Epithelial cell of alveolus of lung (primary cell): ENCODE data around the gene FUT7. TPM values are rescaled to one million over a fixed set of nuclear protein-coding genes. Genes with fewer than 3 reads are reported as not detected.

Experiments used
- total RNA-seq: library from RNA; depleted of rRNA; stranded (reverse); fragments of >200 nt; gene quantifications from 2 replicates; pipeline ENCODE4 v1.2.1, GENCODE V29; 2015

FUT7 gene
- not detected in 2 replicates for total RNA-seq

GRCh38 chr9:137031904-137032640 is at the start of gene FUT7:
Gene FUT7, minus strand, starts transcription at chr9:137032088. Its CDS starts 97 bp downstream, at chr9:137031991.

GRCh38 chr9:137077010-137077747 is 45.3 kb upstream of the FUT7 start, which contains the start of gene UAP1L1:
Gene UAP1L1, plus strand, starts transcription at chr9:137077517. Its CDS starts 16 bp downstream, at chr9:137077533.

GRCh38 chr9:137070201-137070905 is 38.5 kb upstream of the FUT7 start, which contains the start of gene SAPCD2:
Gene SAPCD2, minus strand, starts transcription at chr9:137070557. Its CDS starts 97 bp downstream, at chr9:137070460.

GRCh38 chr9:137053944-137054931 is 22.4 kb upstream of the FUT7 start, which contains the start of gene ENTPD2:
Gene ENTPD2, minus strand, starts transcription at chr9:137054061. Its CDS starts 64 bp downstream, at chr9:137053997.

GRCh38 chr9:137046088-137046787 is 14.3 kb upstream of the FUT7 start, which contains the start of gene NPDC1:
Gene NPDC1, minus strand, starts transcription at chr9:137046177. Its CDS starts 188 bp downstream, at chr9:137045989.

GRCh38 chr9:137027369-137028262 is 4.3 kb downstream of the FUT7 start, which contains the start of gene ABCA2:
Gene ABCA2, minus strand, starts transcription at chr9:137028237. Its CDS starts 97 bp downstream, at chr9:137028140.

GRCh38 chr9:136996361-136997292 is 35.3 kb downstream of the FUT7 start, which contains the start of gene CLIC3:
Gene CLIC3, minus strand, starts transcription at chr9:136996568. Its CDS starts 25 bp downstream, at chr9:136996543.

GRCh38 chr9:136991993-136992818 is 39.7 kb downstream of the FUT7 start, which contains the start of gene PAXX:
Gene PAXX, plus strand, starts transcription at chr9:136992422. Its CDS starts 22 bp downstream, at chr9:136992444.

GRCh38 chr9:136982232-136983051 is 49.4 kb downstream of the FUT7 start, which contains the start of gene LCNL1:
Gene LCNL1, plus strand, starts transcription at chr9:136982993. Its CDS starts 594 bp downstream, at chr9:136983587.

Other genes starting within 250 kb of the FUT7 start
- gene TMEM141, start 240.7 kb downstream of the FUT7 start, total RNA-seq, result 57.3 and 94.1 TPM in 2 replicates
- 1.1 TPM in 1 of 2 replicates, not detected in the other for gene CCDC183, start 235.8 kb downstream of the FUT7 start, total RNA-seq
- gene RABL6, start 224.1 kb downstream of the FUT7 start, total RNA-seq, result 57.3 and 90.6 TPM in 2 replicates
- 0.52 and 0.88 TPM in 2 replicates for gene AJM1, start 189.6 kb downstream of the FUT7 start, total RNA-seq
- gene PHPT1, start 182.7 kb downstream of the FUT7 start, total RNA-seq, result 101 and 129 TPM in 2 replicates
- 0.91 and 2.2 TPM in 2 replicates for gene MAMDC4, start 179.7 kb downstream of the FUT7 start, total RNA-seq
- gene EDF1, start 165.8 kb downstream of the FUT7 start, total RNA-seq, result 305 and 403 TPM in 2 replicates
- 8.5 and 11.9 TPM in 2 replicates for gene TRAF2, start 145.6 kb downstream of the FUT7 start, total RNA-seq
- 127 and 134 TPM in 2 replicates for gene FBXW5, start 87.3 kb downstream of the FUT7 start, total RNA-seq
- gene C8G, start 86.8 kb downstream of the FUT7 start, total RNA-seq, result not detected in 2 replicates
- not detected in 2 replicates for gene LCN12, start 79.8 kb downstream of the FUT7 start, total RNA-seq
- gene PTGDS, start 54.6 kb downstream of the FUT7 start, total RNA-seq, result 0.39 and 78.2 TPM in 2 replicates
- 1.9 TPM in 1 of 2 replicates, not detected in the other for gene LCNL1, start 49.1 kb downstream of the FUT7 start, total RNA-seq
- gene PAXX, start 39.7 kb downstream of the FUT7 start, total RNA-seq, result 19.1 and 33.0 TPM in 2 replicates
- 3.1 and 6.2 TPM in 2 replicates for gene CLIC3, start 35.5 kb downstream of the FUT7 start, total RNA-seq
- gene ABCA2, start 3.9 kb downstream of the FUT7 start, total RNA-seq, result 14.9 and 15.8 TPM in 2 replicates
- 25.2 and 54.9 TPM in 2 replicates for gene NPDC1, start 14.1 kb upstream of the FUT7 start, total RNA-seq
- 0.72 TPM in 1 of 2 replicates, not detected in the other for gene ENTPD2, start 22.0 kb upstream of the FUT7 start, total RNA-seq
- 5.0 and 10.7 TPM in 2 replicates for gene SAPCD2, start 38.5 kb upstream of the FUT7 start, total RNA-seq
- 5.7 and 11.7 TPM in 2 replicates for gene UAP1L1, start 45.4 kb upstream of the FUT7 start, total RNA-seq
- 50.3 and 94.1 TPM in 2 replicates for gene MAN1B1, start 54.9 kb upstream of the FUT7 start, total RNA-seq
- 69.8 and 123 TPM in 2 replicates for gene DPP7, start 82.6 kb upstream of the FUT7 start, total RNA-seq
- gene GRIN1, start 107.1 kb upstream of the FUT7 start, total RNA-seq, result not detected in 2 replicates
- not detected in 2 replicates for gene LRRC26, start 138.0 kb upstream of the FUT7 start, total RNA-seq
- gene TMEM210, start 140.0 kb upstream of the FUT7 start, total RNA-seq, result not detected in 2 replicates
- gene ANAPC2, start 156.5 kb upstream of the FUT7 start, total RNA-seq, result 7.8 and 20.0 TPM in 2 replicates
- 61.1 and 99.0 TPM in 2 replicates for gene SSNA1, start 156.6 kb upstream of the FUT7 start, total RNA-seq
- gene TPRN, start 168.7 kb upstream of the FUT7 start, total RNA-seq, result 7.8 and 12.2 TPM in 2 replicates
- gene TMEM203, start 173.6 kb upstream of the FUT7 start, total RNA-seq, result 45.5 and 57.0 TPM in 2 replicates
- gene NDOR1, start 173.6 kb upstream of the FUT7 start, total RNA-seq, result 8.3 and 15.6 TPM in 2 replicates
- 0.13 and 6.3 TPM in 2 replicates for gene RNF208, start 190.2 kb upstream of the FUT7 start, total RNA-seq
- gene CYSRT1, start 193.1 kb upstream of the FUT7 start, total RNA-seq, result under 0.01 and 1.9 TPM in 2 replicates
- not detected in 2 replicates for gene RNF224, start 195.4 kb upstream of the FUT7 start, total RNA-seq
- gene SLC34A3, start 198.8 kb upstream of the FUT7 start, total RNA-seq, result not detected in 2 replicates
- gene TUBB4B, start 209.2 kb upstream of the FUT7 start, total RNA-seq, result 224 and 626 TPM in 2 replicates
- not detected in 2 replicates for gene STPG3, start 219.2 kb upstream of the FUT7 start, total RNA-seq
- gene NELFB, start 223.2 kb upstream of the FUT7 start, total RNA-seq, result 49.1 and 60.2 TPM in 2 replicates
- gene TOR4A, start 245.6 kb upstream of the FUT7 start, total RNA-seq, result 38.1 and 52.4 TPM in 2 replicates